Stomach (tissue), 4 donors: ENCODE results near the gene OR10J1.

Experiments
- EP300 ChIP-seq: sonication (generic); formaldehyde crosslinking; IDR thresholded peaks from one replicate; pipeline ENCODE4 v1.6.1; 2017; ENCODE audit warnings: antibody characterized with exemption
- POLR2A ChIP-seq, 4 donors: fragments of 450-650 bp; IDR thresholded peaks; one replicate each; pipeline ENCODE4 v1.6.1; 2016; ENCODE audit warnings: antibody characterized with exemption in 4 of 4, control low read depth in 2 of 4, mild to moderate bottlenecking in 1 of 4, moderate library complexity in 1 of 4
- POLR2AphosphoS5 ChIP-seq, 3 donors: sonication (generic); formaldehyde crosslinking; IDR thresholded peaks; one replicate each; pipeline ENCODE4 v1.6.1; 2016; ENCODE audit warnings: antibody characterized with exemption in 3 of 3
- TF ChIP-seq, protein P1 (sequence below), 7 experiments: fragments of 450-650 bp in 4 of 7; fragments of 200-600 bp in 3 of 7; sonication (generic) in 3 of 7; IDR thresholded peaks; one replicate each; pipeline ENCODE4 v1.5.1; 2016 to 2019; ENCODE audit warnings: antibody characterized with exemption in 7 of 7, control low read depth in 2 of 7, mild to moderate bottlenecking in 1 of 7

DNA sequence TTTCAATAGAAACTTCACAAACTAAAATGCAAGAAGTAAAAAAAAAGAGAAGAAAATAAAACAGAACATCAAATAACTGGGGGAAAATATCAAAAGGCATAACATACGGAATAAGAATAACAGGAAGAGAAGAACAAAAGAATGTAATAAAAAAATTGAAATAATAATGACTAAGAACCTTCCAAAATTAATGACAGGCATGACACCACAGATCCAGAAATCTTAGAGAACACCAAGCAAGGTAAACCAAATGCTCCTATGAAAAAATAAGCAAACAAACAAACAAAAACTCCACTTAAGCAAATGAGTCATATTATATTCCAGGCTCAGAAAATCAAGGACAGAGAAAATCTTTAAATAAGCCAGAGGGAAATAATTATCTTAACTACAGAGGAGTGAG, 8.7 kb downstream of the OR10J1 start:
- TF ChIP-seq, protein P1, sequence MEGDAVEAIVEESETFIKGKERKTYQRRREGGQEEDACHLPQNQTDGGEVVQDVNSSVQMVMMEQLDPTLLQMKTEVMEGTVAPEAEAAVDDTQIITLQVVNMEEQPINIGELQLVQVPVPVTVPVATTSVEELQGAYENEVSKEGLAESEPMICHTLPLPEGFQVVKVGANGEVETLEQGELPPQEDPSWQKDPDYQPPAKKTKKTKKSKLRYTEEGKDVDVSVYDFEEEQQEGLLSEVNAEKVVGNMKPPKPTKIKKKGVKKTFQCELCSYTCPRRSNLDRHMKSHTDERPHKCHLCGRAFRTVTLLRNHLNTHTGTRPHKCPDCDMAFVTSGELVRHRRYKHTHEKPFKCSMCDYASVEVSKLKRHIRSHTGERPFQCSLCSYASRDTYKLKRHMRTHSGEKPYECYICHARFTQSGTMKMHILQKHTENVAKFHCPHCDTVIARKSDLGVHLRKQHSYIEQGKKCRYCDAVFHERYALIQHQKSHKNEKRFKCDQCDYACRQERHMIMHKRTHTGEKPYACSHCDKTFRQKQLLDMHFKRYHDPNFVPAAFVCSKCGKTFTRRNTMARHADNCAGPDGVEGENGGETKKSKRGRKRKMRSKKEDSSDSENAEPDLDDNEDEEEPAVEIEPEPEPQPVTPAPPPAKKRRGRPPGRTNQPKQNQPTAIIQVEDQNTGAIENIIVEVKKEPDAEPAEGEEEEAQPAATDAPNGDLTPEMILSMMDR (IDR thresholded peaks at IDR 0.05): no peak
- no peak for TF ChIP-seq POLR2A (IDR thresholded peaks at IDR 0.05)
- no peak for TF ChIP-seq POLR2AphosphoS5 (IDR thresholded peaks at IDR 0.05)
- no peak for TF ChIP-seq EP300
